ENCODE results near the gene PAK1.
"Not testable (repeated sequence)": the region's sequence is repeated elsewhere in the genome, so short reads cannot be mapped to it uniquely, and the experiment has no call there.

Gene PAK1

DNA sequence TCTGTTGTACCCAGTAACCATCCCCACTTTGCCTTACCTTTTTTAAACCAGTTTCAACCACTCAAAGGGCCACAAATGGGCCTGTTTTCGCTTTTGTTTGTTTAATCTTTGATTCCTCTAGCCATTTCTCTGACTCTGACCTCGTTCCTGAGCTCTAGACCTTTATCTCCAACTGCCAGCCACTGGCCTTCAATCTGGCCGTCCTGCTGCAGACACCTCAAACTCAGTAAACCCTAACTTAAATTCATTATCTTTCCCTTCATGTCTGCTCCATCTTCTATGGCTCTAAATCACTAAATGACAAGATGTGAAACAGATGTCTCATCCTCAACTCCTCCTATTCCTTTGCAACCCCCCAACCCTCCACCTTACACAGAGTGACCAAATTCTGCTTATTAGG, 171.1 kb downstream of the PAK1 start:
- DNase-seq (ENCODE audit: extremely low read depth, low read depth), result no peak
- TF ChIP-seq, protein P1, sequence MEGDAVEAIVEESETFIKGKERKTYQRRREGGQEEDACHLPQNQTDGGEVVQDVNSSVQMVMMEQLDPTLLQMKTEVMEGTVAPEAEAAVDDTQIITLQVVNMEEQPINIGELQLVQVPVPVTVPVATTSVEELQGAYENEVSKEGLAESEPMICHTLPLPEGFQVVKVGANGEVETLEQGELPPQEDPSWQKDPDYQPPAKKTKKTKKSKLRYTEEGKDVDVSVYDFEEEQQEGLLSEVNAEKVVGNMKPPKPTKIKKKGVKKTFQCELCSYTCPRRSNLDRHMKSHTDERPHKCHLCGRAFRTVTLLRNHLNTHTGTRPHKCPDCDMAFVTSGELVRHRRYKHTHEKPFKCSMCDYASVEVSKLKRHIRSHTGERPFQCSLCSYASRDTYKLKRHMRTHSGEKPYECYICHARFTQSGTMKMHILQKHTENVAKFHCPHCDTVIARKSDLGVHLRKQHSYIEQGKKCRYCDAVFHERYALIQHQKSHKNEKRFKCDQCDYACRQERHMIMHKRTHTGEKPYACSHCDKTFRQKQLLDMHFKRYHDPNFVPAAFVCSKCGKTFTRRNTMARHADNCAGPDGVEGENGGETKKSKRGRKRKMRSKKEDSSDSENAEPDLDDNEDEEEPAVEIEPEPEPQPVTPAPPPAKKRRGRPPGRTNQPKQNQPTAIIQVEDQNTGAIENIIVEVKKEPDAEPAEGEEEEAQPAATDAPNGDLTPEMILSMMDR (IDR thresholded peaks at IDR 0.05; ENCODE audit: low read depth, low read length), result no peak

GRCh38 chr11:77301510-77301909, 172.4 kb downstream of the PAK1 start, which contains the start of gene GDPD4:
TSS of gene GDPD4 (minus strand) at chr11:77301686. CDS start at chr11:77285137, 16,549 bp downstream.
- TF ChIP-seq, protein P1 (IDR thresholded peaks at IDR 0.05; ENCODE audit: low read depth, low read length), result no peak
- no peak for DNase-seq (ENCODE audit: extremely low read depth, low read depth)

GRCh38 chr11:77300695-77301094, 173.2 kb downstream of the PAK1 start:
- TF ChIP-seq, protein P1 (IDR thresholded peaks at IDR 0.05; ENCODE audit: low read depth, low read length), result no peak
- no peak for DNase-seq (ENCODE audit: extremely low read depth, low read depth)

GRCh38 chr11:77300028-77300427, 173.9 kb downstream of the PAK1 start:
- not testable (repeated sequence) for DNase-seq (ENCODE audit: extremely low read depth, low read depth)

DNA sequence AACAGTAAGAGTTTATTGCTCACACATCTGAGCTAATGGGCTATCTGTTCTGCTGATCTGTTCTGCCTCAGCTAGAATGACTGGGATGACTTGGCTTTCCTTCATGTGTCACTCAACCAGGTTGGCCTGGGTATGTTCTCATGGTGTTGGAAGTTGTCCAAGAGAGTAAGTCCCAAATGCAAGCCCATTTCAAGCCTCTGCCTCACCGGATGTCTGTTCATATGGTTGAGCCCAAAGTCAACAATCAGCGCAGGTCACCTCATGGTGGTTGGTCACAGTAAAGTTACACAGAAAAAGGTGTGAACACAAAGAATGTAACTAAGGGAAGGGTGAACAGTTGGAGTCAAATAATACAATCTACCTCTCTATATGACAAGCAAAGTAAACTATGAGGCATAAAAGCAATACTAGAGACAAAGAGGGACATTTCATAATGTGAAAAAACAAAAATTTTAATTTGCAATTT, 174.3 kb downstream of the PAK1 start:
- TF ChIP-seq, protein P1 (IDR thresholded peaks at IDR 0.05; ENCODE audit: low read depth, low read length), result no peak
- no peak for DNase-seq (ENCODE audit: extremely low read depth, low read depth)

DNA sequence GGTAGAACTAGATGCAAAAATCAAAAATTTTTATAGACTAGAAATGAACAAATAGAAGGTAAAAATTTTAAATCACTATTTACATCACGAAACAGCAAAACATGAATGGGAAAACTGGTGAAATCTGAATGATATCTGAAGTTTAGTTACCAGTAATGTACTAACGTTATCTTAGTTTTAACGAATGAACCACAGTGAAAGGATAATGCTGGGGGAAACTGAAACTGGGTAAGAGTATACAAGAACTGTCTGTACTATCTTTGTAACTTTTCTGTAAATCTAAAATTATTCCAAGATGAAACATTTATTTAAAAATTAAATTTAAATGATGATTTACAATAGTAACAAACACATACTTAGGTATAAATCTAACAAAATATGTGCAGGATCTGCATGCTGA, 179.9 kb downstream of the PAK1 start:
- no peak for DNase-seq (ENCODE audit: extremely low read depth, low read depth)
- TF ChIP-seq, protein P1 (IDR thresholded peaks at IDR 0.05; ENCODE audit: low read depth, low read length), result no peak

DNA sequence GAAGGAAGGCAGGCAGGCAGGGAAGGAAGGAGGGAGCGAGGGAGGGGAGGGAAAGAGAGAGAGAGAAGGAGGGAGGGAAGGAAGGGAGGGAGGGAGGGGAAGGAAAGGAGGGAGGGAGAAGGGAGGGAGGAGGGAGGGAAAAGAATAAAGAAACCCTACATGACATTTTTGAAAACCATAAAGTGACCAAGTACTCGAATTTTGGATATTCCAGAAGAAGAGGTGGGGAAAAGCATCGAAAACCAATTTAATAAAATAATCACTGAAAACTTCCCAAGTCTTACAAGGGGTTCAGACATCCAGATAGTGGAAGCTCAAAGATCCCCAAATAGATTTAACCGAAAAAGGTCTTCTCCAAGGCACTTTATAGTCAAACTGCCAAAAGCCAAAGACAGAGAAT, 184.2 kb downstream of the PAK1 start:
- no peak for DNase-seq (ENCODE audit: extremely low read depth, low read depth)
- TF ChIP-seq, protein P1 (IDR thresholded peaks at IDR 0.05; ENCODE audit: low read depth, low read length), result no peak

GRCh38 chr11:77287615-77288273, 186.2 kb downstream of the PAK1 start:
- peak; percentile 81 for DNase-seq (ENCODE audit: extremely low read depth, low read depth)
- TF ChIP-seq, protein P1 (IDR thresholded peaks at IDR 0.05; ENCODE audit: low read depth, low read length), result no peak
